HG03060 (cell line): ENCODE results near the gene CTSH.

Source experiments
- ATAC-seq: cut with Tn5 transposase; IDR thresholded peaks from one replicate; pipeline ENCODE4 v1.9.1; 2021; ENCODE audit warnings: low read depth, moderate number of reproducible peaks; ENCODE audit not compliant: unreplicated experiment

The CTSH gene, protein sequence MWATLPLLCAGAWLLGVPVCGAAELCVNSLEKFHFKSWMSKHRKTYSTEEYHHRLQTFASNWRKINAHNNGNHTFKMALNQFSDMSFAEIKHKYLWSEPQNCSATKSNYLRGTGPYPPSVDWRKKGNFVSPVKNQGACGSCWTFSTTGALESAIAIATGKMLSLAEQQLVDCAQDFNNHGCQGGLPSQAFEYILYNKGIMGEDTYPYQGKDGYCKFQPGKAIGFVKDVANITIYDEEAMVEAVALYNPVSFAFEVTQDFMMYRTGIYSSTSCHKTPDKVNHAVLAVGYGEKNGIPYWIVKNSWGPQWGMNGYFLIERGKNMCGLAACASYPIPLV

DNA sequence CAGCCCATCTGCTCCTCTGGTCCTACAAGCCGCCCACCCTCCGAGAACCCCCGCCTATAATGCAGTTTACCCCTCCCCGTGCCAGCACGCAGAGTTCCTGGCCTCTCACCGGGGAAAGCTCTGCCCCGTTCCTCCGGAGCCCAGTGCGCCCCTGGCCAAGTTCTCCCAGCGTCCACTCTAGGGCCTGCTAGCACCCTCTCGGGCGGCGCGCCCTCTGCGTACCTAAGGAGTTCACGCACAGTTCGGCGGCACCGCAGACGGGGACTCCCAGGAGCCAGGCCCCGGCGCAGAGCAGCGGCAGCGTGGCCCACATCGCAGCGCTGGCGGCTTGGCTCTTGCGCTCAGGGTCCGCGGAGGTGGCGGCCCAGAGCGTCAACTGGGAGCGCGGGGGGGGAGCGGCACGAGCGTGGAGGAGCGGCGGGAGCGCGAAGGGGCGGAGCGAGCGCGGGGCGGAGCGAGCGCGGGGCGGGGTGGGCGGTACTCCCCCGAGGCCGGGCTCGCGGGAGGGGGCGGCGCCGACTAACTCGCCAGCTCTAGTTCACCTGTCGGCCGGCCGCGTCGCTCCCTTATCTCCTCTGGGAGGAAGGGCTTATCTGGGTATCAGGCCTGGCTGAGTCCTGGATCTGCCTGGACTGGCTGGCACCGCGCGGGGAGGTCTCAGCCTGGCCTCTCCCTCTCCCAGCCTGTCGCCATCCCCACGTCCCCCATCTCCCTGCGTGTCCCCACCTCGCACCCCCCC, at the start of gene CTSH:
CTSH (minus strand) TSS at position 378 of the 739 bp plus-strand sequence; CDS start at position 313, 65 bp downstream.
- ATAC-seq: no peak

DNA sequence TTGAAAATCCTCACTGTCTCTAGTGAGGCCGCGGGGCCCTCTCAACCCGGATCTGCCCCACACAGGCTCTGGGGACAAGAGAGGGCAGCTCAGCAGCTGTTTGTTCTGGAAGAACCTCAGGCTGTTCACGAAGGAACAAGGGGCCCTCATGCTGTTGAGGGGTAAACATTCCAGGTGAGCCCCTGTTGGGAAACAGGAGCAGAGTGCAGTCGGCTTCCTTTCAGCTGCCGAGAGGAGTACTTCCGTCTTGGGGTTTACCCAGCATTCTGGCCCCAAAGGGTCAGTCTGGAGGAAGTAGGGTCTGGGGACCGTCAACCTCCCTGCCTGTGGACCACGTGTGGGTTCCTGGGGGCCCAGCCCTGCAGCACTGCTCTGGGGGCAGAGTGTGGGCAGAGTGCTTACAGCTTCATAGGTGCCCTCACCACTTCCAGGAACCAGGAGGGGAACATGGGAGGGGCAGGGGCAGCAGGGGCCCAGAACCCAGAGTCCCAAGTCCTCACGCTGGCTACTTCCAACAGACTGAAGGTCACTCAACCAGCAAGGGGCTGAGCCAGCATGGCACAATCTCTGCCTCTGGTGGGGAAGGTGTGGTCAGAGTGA, 49.2 kb upstream of the CTSH start:
- ATAC-seq: no peak

DNA sequence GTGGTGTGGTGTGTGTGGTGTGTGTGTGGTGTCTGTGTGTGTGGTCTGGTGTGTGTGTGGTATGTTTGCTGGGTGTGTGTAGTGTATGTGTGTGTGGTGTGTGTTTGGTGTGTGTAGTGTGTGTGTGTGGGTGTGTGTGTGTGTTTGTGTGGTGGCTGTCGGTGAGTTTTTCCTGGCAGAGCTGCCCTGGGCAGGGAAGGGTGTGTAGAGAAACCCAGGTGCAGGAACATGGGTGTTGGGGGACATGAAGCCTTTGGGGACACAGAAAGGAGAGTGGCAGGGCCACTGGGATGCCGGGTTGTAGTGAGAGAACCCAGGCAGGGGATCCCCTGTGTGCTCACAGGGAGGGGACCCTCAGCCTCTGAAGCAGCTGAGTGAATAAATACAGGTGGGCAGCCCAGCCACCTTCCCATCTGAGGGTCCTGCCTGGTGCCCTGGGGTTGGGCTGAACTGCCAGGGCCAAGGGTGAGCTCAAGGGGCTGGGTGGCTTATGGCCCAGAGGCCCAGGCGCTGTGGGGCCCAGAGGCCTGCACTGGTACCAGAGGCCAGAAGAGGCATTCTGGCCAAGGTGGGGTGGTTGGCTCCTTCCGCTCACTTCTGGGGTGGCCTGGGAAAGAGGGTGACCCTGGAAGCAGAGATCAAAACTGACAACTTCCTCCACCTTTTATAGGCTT, 48.5 kb upstream of the CTSH start:
- no peak for ATAC-seq

DNA sequence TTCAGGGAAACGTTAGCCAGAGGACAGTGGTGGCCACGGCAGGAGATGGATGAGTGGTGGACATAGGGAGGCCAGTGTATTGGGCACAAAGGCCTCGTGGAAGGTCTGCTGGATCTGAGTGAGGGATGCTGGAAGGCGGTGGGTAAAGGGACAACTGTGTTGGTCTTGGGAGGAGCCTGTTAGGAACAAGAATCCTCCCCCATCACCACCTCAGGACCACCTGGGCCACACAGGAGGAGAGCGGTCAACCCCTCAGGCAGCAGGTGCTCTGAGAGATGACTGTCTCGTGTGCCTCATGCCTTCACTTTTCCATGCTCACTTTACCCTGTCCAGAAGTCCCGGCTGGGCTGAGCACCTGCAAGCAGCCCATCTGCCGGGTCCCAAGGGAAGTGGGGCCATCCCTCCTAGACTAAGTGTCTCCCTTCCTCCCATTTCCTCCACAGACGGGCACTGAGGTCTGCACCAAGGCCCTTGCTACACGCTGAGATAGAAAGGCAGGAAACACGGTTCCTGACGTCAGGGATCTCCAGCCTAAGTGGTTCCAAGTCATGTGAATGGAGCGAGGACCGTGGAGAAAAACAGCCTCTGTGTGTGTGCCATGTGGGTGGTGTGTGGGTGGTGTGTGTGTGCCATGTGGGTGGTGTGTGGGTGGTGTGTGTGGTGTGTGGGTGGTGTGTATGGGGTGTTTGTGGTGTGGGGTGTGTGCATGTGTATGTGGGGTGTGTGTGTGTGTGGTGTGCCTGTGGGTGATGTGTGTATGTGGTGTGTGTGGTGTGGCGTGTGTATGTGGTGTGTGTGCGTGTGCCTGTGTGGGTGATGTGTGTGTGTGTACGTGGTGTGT, 47.8 kb upstream of the CTSH start:
- no peak for ATAC-seq

DNA sequence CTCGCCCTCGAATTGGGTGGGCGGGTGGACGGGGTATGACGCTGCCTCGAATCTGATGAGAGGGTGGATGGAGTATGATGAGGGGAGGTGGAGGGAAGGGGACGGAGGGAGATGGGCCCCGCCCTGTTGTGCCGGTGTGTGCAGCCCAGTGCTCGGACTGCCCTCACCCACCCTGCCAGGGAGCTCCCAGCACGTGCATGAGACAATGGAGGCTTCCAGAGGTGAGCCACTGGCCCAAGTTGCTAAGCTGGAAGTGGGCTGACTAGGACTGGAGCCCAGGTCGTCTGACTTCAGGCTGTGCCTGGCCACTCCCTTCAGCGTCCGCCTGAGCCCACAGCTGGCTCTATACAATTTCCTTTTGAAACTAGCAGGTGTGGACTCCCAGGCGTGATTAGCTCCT, 47.0 kb upstream of the CTSH start:
- ATAC-seq: no peak

DNA sequence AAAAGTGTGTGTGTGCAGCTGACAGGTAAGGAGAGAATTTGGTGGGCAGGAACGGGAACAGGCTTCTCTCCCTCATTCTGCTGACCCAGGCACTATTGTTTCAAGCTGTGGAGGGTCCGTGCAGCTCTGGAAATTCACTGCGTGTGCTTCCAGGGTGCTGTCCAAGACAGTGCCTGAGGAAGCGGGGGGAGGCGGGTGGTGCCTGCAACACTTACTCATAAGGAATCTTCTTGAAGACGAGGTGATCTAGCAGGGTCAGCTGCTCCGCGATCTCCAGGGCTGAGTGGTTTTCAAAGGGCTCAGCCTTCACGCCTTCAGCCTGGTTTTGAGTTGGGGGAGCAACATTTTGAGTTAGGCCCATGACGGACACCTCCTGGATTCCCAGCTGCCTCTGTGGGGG, 46.6 kb upstream of the CTSH start:
- no peak for ATAC-seq

DNA sequence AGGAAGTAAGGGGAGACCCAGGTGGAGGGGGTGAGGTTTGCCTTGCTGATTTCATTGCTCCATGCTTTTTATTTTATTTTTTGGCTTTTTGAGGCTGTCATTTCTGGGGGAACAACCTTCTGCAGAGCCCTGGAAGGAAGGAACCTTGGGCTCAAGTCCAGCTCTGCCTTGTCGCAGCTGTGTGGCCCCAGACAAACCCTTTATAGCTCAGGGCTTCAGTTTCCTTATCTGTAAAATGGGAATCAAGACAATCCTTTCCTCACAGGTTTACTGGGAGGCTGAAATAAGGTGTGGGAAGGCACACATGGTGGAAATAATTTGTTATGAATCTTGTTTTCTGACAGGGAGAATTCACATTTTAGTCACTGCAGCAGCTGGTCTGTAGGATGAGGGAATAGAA, 45.4 kb upstream of the CTSH start:
- ATAC-seq: no peak

DNA sequence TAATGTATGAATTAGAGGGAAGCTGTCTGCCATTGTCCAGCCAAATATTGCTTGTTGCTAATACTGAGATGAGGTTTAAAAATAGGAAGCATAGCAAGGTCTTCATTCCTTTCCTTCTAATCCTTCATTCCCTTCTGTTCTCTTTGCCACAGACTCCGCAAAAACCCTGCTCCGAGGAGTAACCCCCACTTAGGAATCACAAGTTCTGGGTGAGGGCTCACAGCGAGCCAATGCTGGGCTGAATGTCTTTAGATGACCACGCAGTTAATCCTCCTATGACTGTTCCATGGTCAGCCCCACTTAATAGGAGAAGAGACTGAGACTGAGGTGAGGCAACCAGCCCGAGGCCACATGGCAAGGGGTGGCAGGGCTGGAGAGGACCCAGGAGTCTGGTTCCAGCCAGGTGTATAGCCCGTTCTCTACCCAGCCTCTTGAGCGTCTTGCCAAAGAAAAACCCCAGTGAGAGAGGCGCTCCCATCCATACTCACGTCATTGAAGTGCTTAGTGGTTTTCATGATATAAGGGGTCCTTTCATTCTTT, 44.9 kb upstream of the CTSH start:
- ATAC-seq: no peak

DNA sequence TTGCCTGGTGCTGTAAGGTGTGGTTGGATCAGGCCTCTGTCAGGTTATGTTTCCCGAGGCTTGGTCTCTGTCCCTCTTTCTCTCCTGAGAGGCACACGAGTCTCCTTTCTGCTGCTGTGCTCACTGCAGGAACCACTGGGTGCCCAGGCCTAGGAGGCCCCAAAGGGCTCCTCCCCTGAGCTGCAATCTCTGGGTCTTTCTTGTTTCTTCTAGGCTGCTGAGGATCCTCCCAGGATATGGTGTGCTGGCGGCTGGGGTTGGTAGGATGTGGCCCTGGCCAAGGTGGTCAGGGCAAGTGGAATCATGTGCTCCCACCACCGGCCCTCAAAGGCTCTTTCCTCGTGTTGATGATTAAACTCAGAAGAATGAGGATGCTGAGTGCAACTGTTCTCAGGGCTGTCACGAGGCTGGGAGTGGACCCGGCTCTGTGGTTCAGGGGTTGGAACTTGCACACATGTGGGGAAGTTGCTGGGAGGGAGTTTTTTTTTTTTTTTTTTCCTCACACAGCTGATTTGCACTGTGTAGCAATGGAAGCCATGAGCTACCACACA, 43.6 kb upstream of the CTSH start:
- no peak for ATAC-seq

DNA sequence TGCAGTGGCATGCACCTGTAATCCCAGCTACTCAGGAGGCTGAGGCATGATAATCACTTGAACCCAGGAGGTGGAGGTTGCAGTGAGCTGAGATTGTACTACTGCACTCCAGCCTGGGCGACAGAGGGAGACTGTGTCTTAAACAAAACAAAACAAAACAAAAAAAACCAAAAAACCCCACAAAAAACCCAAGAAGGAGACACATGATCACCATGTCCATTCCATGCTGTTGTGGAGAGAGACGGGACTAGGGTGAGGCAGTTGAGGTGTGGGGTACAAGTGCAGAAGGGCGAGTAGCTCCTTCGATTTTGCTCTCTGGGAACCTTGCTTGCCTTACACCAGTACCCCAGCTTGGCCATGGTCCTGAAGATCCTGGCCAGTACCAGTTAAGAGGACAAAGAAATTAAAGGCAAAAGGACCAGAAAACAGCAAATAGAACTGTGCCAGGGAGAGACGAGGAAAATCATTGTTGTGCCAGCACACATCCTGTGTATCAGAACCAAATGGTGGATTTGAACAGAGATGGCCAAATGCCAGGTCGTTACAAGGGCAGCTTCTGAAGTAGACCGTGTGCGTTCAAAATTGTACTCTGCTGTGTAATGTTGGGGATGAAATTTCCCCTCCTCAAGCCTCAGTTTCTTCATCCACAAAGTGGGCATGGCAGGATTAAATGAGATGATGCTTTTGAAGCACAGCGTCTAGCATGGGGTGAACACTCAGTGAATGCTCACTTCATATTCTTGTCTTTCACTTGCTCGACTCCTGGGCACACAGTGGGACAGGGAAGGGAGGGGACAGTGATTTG, 42.9 kb upstream of the CTSH start:
- no peak for ATAC-seq

DNA sequence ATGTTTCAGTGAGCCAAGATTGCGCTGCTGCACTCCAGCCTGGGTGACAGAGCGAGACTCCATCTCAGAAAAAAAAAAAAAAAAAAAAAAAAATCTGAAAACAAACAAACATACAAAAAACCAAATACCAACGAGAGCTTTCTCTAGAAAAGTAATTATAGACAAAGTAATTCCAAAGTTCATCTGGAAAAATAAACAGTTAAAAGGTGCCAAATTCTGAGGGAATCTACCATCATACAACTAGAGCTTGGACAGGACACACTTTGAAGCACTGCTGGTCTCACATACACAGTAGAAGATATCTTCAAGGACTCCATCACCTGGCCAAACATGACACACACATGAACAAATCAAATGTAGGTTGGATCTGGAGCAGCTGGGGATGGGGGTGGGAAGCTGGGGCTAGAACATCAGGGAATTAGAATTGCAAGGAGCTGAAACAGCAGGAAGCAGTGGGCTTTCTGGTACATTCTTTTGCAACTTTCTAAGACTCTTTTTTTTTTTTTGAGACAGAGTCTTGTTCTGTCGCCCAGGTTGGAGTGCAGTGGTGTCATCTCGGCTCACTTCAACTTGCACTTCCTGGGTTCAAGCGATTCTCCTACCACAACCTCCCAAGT, 41.1 kb upstream of the CTSH start:
- no peak for ATAC-seq

DNA sequence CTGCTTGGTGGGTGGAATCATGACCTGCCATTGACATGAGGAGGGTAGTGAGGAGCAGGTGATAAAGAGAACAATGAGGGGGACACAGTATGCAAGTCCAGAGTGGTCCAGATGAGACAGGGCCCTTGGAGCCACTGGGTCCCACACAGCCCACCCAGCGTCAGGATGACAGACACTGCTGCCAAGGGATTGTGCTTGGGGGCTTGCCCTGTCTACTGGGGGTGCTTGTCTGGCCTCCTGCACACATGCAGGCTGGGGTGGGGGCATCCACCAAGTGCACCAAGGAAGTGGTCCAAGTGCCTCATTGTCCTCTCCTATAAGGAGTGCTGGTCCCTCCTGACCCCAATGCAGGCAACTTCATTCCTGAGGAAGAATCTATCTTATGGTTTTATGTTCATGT, 39.2 kb upstream of the CTSH start:
- ATAC-seq: no peak

DNA sequence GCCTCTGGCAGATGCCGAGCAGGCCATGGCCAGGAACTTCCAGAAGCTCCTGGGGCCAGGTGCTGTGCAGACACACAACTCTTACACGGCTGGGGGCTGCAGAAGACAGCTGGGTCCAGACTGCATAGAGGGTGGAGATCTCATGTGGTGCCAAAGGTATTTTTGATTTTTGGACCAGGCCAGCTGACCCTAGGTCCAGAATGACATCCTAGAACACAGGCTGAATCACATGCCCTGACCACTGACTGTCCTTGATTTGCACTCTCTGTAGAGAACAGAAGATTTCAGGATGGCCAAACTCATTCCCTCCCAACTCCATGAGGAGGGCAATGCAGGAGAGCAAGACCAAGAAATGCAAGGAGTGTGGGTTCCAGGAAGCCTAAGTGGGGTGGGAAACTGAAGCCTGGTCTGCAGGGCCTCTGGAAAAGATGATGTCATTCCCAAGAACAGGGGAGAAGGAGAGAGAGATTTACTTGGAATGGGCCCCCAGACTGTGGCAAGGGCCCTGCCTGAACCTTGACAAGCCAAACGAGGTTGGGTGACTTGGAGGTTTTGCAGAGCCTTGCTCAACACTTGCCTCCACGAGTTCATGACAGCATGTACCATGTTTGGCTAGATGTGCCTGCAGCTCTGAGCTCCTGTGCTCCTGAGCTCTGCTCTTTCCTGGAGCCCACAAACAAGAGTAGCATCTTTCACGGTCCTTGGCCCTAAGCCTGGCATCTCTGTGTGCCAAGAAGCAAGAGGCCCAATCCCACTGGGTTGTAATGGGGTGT, 38.5 kb upstream of the CTSH start:
- no peak for ATAC-seq

DNA sequence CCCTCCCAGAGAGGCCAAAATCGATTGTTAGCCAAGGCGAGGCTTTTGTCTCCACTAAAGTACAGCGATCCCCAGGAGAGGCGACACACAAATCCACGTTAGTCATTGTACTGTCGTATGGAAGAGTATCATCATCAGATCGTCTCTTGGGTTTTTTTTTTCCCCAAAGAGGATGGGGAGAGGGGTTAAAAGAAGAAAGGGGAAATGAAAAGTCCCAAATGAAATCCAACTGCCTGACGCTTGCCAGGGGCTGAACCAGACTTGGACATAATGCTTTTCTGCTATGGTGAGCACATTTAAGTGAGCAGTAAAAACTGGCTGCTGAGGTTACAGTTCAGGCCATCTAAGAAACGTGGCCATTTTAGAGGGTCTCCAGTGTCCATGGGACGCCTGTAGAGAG, 37.9 kb upstream of the CTSH start:
- no peak for ATAC-seq

DNA sequence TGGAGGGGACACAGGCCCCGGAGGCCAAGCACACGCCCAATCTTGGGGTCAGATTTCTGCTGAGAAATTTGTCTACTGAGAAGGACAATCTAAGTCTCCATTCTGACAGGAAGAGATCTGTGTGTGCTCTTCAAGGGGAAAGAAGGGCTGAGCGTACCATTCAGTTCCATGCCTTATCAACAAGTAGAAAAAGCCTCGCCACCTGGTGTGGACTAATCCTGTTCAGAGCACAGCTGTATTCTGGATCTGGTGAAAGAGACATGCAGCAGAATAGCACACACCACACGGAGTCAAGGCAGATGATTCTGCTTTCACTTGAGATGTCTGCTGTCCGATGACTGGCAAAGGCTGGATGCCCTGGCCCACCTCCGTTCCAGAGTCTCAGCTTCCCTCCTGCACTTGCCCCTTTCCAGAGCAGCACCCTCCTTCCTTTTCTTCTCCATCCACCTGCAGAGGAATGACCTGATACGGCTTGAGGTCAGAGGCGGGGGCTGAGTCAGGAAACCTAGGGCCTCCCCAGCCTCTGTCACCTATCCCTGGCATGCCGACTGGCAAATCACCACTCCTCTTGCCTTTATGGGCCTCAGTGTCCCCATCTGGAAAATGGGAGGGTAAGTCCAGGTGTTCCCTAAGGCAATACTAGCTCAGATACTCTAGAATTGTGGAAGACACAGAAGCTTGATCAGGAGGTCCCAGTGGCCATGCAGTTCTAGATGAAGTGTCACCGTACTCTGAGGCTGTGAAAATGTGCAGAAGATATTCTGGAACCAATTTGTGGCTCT, 36.9 kb upstream of the CTSH start:
- ATAC-seq: no peak

DNA sequence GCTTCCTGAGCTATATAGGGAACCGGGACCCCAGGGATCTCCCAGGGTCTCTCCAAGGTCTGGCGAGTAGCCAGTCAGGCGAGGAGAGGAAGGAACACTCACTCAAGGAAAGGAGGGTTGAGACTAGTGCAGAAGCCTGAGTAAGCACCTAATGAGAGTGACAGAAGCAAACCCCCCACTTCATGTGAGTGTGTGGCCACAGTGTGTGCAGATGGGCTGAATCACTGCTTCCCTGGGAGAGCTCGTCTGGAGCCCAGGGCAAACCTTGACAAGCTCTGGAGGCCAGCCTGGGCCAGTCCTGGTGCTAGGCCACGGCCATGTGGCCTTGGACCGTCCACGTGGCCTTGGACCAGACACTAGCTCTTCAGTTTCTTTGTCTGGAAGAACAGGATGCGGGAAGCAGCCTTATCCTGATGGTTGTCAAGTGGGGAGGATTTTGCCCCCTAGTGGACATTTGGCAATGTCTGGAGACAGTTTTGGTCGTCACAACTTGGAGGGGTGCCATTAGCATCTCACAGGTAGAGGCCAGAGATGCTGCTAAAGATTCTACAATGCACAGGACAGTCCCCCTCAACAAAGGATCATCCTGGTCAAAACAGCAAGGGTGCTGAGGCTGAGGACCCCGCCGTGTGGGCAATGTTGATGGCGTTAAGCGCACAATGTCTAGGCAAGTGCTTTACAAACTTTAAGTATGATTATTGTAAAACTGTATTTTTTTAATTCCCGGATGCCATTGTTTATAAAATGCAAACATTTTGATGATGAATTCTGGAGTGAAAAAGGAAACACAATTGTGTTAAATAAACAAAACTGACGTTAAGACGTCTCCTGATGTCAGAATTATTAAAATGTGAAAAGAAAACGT, 34.8 kb upstream of the CTSH start:
- ATAC-seq: no peak
